CD4-positive, alpha-beta T cell treated with Interferon gamma for 1 hour (primary cell): ENCODE data around the gene CLBA1.

Experiments used
- DNase-seq: peaks from one replicate; pipeline ENCODE4 v3.0.0-alpha.2; 2020

The CLBA1 gene

DNA sequence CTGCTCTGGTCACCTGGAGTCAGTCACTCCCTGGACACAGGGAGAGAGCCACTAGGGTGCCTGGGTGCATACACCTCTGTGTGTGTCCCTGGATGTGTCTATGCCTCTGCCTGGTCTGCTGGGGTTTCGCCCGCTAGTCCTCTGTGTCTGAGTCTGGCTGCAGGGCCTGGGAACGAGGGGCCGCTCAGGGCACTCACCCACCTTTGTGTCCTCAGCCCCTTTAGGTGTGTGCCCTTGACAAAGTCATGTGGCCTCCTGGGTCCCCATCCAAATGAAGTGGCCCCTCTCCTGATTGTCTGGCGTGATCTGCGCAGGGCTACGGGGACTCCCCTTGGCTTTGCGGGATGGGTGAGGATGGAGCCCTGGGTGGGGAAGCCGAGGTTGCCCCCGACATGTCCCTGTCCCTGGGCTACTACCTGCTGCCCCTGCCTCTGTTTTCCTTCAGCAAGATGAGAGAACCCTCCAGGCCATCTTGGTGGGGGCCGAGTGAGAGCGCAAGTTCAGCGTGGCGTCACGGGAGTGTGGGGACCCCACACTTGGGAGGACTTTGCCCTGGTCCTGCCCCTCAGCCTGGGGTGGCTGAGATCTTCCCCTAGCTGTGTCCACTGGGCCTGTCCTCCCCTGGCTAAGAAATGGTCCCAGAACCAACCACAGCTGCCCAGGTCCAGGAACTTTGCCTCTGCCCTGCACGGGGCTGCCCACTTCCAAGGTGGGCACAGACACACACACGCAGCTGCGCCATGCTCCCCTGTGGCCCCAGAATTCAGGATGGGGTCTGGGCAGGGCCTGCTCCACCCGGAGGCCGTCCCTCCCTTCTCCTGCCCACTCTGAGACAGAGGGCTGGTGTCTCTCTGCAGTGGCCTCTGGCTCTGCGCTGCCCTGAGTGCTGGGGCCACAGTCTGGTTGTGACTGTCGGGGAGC is 4.7 kb upstream of the CLBA1 start:
- DNase-seq, result no peak

DNA sequence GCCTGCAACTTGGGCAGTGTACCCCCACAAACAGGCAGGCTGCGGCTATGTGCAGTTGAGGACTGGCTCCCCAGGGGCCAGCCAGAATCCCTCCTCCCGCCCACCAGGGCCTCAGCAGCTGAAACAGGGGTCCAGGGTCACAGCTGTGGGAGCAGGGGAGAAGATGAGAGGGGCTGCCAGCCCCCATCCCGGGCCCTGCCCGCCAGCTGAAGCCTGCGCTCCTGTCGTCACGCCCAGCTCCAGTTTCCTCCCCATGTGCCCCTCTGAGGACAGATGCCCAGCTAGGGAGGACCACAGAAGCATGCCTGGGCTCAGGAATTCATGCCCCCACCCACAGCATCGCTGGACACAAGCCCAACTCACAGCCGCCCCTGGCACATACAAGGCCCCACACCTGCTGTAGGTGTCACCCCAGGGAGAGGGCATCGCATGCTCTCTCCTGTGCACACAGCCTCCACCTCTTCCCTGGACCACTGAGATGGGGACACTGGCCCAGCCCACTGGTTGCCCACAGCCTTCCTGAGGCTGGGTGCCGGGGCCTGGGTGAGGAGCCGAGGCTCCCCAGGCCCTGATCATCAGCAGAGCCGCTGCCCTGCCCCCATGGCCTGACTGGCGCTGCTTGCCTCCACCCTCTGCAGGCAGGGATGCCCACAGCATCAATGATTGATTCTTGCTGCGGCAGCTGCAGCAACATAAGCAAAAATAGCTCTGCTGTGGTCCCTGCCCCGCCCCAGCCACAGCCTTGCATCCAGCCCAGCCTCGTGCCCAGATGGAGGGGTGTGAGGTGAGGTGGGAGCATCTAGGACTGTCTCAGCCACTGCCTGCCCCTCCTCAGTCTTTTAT is 3.7 kb upstream of the CLBA1 start:
- no peak for DNase-seq

DNA sequence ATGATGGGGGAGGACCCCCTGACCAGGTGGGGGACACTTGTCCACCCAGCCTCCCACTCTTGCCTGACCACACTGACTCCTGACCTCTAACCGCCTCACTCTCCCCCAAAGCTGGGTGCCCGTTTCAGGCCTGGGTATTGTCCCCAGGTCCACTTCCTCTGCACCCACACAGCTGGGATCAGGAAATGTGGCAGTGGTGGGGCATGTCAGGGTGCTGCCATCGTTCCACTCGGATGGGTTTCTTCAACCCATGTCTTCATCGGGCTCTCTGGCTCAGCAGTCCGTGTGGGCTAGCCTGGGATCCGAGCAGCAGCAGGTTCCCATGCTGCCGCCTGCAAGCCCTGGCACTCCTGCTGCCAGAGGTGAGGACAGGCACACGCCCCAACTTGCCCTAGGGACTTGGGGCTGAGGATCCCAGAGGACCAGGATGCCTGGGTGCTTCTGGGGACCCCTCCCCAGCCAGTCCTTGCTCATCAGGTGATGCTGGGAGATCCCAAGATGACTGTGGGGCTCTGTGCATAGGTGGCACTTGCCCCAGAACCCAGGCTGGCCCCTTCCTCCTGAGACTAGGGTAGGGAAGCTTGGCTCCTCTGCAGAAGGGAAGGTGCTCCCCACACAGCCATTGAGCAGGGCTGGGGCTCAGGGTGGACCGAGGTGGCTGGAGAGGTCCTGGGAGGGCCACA is 2.9 kb upstream of the CLBA1 start:
- DNase-seq, result no peak

DNA sequence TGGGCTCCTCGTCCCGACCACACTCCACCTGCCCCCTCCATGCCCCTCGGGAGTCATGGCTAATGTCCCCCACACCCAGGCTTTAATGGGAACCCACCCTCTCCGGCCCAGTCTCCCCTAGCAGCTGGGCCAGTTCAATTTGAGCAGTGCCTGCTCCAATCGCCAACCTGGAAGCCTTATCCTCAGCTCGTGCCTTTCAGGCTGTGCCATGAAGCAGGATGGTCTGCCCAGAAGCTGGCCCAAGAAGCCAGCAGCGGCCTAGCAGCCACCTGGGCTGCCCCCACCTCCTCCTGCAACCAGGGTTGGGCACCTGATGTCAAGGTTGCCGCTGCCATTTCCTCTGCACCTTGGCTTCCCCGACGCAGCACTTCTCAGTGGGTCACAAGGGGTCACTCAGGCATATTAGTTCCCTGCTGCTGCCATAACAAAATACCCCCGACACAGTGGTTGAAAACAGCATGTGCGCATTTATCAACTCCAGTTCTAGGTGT is 2.3 kb upstream of the CLBA1 start:
- no peak for DNase-seq

DNA sequence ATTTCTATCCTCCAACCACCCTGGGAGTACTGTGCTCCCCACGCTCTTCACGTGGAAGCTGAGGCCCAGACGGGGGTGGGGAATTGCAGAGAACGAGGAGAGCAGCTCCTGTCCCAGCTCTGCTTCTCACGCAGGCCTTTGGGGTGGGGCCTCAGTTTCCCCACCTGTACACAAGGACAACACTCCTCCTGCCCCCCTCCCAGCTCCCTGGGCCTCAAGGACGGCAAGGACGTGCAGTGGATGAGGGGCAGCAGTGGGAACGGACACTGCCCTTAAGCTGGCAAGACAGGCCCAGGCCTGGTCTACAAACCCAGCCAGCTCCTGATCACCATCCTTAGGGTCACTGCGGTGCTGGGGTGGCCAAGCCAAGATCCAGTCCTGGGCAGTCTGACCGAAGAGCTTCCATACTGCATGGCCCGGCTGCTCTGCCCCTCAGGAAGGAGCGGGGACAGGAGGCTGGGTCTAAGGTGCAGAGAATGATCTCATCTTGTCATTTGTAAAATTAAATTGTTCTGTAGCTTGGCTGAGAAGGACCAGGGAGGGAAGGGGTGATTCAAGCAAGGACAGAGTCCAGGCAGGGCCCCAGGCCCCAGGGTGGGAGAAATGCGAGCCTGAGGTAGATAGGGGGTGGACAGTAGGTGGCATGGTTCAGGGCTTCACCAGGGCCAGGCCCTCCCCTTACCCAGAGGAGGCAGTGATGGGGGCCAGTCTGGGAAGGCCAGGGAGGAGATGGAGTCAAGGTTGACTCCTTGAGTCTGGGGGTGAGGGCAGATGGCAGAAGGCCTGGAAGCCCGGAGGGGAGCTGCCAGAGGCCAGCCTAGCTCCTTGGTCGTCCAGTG is 1.3 kb upstream of the CLBA1 start:
- DNase-seq, result no peak

DNA sequence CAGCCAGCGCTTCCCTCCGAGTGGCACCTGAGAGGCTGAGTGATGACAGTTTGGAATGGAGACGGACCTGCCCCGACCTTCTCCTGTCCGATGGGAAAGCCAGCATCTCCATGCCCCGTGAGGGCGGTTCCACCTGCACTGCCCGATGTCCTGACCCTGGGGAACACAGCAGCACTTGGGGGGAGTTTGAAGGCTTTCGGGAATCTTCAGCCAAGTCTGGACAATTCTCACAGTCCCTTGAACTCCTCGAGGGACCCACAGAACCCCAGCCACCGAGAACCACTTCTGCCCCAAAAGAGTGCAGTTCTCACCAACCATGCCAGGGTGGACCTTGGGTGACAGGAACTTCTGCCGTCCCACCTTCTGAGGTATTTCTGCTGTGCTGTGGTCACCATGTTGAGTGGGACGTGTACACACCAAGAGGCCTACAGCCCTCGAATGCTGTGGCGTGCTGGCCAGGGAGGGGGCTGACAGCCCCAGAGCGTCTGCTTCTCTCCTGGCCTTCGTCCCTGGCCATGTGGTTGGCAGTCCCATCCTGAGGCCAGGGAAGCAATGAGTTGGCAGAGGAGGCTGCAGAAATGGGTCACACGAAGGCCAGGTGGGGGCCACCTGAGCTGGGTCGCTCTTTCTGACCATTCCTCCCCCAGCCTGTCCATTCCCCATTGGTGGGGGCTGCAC is 1.0 kb downstream of the CLBA1 start:
- DNase-seq, result no peak

DNA sequence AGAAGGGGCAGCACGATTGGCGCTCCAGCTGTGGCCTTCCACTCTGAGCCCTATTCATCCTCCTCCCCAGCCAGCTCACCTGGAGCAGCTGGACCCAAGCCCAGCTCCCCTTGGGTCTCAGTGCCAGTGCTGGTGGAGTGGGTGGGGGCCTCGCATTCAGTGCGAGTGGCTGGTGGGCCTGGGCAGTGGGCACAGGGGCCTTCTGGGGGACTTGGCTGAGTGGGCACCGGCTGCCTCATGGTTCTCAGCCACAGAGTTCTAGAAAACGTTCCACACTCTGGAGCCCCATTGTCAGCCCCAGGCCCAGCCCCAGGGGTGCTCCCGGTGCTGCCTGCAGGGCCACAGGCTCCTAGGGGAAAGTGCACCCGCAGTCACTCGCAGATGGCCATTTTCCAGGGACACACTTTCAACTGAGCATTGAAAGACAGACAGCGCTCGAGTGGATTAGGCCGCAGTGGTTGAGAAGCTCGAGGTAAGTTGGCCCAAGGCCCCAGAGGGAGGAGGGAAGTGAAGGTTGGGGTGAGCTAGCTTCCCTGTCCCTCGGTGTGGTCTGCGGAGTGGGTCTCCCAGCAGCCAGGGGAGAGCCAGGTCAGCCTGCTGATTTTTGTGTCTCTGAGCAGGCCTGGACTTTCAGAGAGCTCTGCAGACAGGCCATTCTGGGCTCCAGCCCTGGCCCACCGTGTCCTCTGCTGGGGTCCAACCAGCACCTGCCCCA is 3.8 kb downstream of the CLBA1 start:
- no peak for DNase-seq

DNA sequence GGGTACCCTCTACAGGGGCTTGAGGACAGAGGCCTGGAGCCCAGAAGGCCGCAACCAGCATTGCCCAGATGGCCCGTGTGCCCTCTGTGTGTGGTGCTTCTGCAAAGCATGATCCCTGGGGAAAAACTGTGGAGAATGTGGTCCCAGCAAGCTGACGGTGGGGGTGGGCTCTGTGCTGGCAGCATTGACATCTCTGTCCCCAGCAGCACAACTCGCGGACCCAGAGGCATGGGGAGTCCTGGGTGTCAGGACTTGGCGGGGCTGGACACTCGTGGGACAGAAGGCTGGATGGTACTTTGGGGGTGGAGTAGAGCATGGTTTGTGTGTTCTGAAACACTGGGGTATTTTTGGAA is 4.3 kb downstream of the CLBA1 start:
- no peak for DNase-seq

DNA sequence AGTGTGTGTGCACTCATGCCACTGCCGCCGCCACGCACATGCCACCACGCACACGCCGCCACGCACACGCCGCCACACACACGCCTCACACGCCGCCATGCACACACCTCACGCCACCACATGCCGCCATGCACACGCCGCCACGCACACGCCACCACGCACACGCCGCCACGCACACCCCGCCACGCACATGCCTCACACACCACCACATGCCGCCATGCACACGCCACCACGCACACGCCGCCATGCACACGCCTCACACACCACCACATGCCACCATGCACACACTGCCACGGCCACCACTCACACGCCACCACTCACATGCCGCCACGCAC is 6.3 kb downstream of the CLBA1 start:
- DNase-seq, result no peak

DNA sequence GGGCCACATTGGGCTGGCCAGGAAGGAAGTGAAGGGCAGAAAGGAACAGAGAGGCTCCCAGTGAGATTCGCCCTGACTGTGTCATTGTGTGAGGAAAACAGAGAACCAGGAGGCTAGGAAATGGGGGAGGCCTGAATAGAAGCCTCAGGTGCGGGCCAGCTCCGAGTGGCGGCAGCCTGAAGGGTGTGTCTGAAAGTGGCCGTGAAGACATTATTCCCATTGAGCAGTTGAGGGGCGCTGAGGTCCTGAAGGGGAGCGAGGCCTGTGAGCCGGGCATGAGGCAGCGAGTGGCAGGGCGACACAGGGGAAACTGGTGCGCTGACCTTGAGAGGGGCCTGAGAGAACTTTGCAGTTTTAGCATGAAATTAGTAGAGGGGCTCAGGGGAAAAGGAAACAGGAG is 6.9 kb downstream of the CLBA1 start:
- DNase-seq, result no peak

DNA sequence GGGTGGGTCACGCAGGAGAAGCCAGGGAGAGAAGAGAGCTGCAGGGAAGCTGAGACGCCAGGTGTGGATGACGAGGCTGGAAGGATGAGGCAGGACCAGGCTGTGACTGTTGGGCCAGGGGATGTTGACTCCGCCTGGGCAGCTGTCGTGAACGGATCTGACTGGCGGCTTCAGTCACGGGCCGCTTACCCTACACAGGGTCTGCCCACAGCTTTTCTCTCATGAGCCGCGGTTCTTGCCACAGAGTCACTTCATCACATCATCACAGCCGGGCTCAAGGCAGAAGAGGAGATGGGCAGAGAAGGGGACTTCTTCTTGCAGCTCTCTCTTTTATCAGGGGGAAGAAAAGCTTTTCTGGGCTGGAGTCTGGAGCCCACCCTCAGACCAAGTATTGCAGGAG is 7.7 kb downstream of the CLBA1 start:
- no peak for DNase-seq

DNA sequence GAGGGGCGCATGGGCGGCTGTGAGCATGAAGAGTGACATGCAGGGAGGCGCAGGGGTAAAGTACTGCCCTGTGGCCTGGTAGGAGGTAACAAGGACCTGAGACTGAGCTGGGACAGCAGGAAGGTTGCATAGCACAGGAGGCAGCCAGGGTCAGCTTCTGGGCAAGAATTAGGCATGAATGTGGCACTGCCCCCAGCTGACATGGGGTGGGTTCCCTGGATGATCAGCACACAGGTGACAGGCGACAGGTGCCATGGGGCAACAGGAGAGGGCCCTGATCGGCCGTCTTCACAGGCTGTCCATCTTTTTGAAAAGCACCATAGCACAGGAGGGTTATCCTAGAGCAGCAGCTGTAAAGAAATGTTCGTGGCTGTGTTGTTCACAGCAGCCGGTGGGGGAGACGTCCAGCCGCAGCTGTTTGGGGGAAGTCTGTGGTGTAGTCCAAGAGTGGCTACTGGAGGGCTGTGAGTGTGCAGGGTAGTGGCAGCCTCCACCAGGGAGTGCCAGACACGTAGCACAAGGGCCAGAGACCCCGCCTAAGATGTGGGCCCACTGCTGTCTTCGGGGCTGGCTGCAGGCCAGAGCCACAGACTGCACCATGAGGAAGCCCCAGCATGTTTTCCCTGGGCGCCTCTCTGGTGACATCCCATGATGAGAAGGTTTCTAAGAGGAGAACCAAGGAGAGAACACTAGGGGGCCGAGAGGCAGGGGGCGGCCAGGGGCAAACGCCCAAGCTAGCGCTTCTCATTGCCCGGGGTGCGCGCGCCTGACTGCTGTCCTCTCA is 8.4 kb downstream of the CLBA1 start:
- DNase-seq, result no peak

DNA sequence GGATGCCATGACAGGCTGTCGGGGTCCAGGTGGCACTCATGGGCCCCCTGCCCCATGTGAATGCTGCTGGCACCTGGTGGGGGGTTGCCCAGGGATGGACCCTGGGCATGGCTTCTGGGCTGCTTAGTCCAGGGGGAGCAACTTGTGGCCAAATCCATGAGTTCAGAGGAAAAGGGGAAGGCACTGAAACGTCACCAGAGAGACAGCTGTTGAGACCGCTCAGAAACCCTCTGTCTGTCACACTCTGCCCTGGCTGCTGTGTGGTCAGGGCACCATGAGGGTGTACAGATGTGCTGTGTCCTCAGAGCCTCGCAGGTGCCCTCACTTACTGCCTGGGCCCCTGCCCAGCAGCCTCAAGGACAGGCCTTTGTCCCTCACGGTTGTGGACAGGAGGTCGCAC is 9.4 kb downstream of the CLBA1 start:
- no peak for DNase-seq

DNA sequence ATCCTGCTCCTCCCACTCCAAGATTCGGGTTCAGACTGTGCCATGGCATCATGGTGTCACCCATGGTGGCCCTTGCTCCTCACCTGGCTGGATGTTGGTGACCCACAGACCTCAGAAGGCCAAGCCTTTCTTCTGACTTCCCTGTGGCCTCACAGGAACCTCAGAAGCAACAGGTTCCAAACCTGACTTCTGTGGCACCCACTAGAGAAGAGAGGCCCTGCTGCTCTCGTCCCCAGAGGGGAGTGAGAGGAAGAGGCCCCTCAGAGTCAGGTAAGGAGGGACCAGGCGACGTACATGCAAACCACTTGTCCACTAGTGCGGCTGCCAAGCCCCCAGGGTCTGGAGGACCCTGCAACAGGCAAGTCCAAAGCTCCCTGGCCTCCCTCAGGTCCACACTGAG is 10.4 kb downstream of the CLBA1 start:
- no peak for DNase-seq

DNA sequence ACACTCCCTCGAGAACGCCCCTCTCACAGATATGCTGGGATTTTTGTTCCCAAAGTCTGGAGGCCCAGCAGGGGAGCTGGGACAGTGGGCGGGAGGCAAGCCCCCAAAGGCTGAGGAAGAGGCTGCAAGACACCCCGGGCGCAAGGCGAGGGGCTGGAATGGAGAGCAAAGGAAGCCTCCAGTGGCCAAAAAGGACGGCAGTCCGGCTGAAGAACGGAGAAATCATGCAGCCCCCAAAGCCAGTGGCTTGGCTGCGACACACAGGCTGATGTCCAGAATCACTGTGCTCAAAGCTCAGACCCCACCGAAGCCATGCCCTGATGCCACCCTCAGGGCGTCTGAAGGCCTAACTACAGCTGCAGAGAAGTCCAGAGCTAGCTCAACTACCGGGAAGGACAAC is 10.9 kb downstream of the CLBA1 start:
- DNase-seq, result no peak

DNA sequence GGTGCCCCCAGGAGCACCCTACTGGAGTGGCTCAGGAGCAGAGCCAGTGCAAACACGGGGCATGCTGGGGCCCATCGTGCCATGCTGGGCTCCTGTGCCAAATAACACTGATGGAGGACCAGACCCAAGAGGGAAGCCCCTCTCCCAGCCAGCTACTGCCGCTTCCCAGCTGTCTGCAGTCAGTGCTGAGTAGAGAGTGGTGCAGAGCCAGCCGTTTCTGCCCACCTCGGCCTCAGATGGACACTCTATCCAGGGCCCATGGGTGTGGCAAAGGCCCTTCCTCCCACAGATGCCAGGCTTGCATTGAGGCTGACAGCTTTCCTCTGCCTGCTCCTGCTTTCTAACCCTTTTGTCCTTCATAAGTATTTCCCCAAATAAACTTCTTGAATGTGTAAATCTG is 13.2 kb downstream of the CLBA1 start:
- no peak for DNase-seq

DNA sequence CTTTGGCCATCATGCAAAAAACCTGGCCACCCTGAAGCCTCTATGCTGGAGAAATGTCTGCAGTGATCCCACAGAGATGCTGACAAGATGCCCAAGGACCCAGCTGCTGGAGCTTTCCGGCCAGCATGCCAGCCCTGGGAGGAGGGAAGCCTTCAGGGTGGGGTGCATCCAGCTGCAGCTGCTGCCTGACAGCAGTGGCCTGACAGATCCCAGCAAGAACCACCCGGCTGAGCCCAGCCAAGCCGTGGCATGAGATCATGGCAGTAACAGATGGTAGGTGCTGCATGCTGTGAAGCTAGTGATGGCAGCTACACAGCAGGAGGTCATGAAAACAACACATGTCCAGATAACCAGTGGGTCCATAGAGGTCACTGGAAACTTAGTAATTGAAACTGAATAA is 13.8 kb downstream of the CLBA1 start:
- no peak for DNase-seq

DNA sequence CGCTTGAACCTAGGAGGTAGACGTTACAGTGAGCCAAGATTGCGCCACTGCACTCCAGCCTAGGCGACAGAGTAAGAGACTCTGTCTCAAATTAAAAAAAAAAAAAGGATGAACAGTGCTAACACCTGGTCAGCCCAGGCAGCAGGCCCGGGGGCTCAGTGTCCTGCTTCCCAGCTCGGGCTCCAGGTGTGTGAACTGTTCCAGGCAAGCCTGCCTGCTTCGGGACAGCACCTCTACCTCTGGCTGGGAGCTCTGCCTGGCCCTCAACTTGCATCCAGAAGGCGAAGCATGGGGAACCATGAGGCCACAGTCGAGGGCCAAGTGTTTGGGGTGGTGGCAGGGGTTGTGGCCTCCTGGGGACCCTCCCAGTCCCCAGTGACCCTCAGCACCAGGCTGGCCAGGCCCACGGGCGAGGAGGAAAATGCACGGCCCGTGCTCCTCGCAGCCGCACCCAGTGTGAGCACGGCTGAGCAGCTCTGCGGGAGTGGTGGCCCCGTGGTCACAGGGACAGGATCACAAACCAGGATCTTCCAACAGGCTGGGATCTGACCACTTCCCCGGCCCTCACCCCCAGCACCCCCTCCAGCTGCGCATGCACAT is 19.8 kb downstream of the CLBA1 start:
- DNase-seq, result no peak

DNA sequence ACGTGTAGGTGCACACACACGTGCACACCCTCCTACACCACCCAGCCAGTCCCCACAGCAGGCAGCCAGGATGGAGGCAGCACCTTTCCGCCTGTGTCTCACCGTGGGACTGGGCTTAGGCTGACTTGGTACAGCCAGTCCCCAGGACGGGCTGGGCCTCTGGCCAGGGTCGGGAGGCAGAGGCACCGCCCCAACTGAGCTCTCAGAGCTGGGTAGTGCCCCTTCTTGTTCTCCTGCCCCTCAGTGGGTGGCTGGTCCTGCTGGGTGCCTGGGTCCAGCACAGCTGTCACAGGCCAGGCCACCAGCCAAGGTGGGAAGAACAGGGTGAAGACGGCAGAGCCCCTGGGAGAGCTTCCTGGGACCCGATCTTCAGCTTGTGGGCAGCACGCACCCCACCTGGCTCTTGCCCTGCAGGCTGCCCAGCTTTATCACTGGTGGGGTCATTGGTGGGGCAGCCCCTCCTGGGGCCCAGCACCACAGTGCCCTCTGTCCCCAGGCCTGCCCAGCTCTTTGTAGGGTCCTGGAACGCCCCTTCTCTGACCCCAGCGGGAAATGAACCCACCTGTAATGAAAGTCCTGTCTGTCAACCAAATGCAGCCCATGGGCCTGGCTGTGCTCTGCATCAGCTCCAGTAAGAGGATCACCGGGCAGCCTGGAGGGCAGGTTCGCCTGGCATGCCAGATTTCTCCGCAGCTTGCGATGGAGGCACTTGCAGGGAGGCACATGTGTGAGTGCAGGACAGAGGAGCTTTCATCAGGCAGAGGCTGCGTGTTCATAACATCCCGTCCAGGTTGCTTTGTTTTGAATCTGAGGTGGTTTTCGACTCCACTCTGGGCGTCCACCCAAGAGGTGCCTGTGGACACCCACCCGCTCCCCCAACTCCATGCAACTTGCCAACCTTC is 20.6 kb downstream of the CLBA1 start:
- no peak for DNase-seq
